HepG2 (cell line): ENCODE measurements around the gene PIM3. TPM values are rescaled to one million over a fixed set of nuclear protein-coding genes. Genes with fewer than 3 reads are reported as not detected.

Source experiments
- HIC2 ChIP-seq: sonication (generic); formaldehyde crosslinking; IDR thresholded peaks from 2 replicates; pipeline ENCODE4 v1.9.0; 2022; ENCODE audit warnings: low read depth, missing genetic modification reagents
- HOMEZ ChIP-seq: IDR thresholded peaks from 2 replicates; pipeline ENCODE4 v1.6.1; 2016; ENCODE audit warnings: low read depth
- HOXA7 ChIP-seq: sonication (generic); formaldehyde crosslinking; IDR thresholded peaks from 2 replicates; pipeline ENCODE4 v1.8.1; 2022; ENCODE audit warnings: mild to moderate bottlenecking, missing genetic modification reagents, moderate library complexity
- MYPOP ChIP-seq: sonication (generic); formaldehyde crosslinking; IDR thresholded peaks from 2 replicates; pipeline ENCODE4 v1.8.1; 2023; ENCODE audit warnings: mild to moderate bottlenecking, moderate library complexity, missing genetic modification reagents
- NCOA2 ChIP-seq: sonication (generic); formaldehyde crosslinking; IDR thresholded peaks from 2 replicates; pipeline ENCODE4 v1.8.0; 2022; ENCODE audit warnings: inconsistent platforms
- PRDM4 ChIP-seq: sonication (generic); formaldehyde crosslinking; IDR thresholded peaks from 2 replicates; pipeline ENCODE4 v1.9.0; 2021; ENCODE audit warnings: missing genetic modification reagents, borderline replicate concordance
- RFX3 ChIP-seq: IDR thresholded peaks from 2 replicates; pipeline ENCODE4 v1.6.1; 2016; ENCODE audit warnings: missing biosample characterization, missing genetic modification reagents
- TFDP1 ChIP-seq: IDR thresholded peaks from 2 replicates; pipeline ENCODE4 v1.6.1; 2016; ENCODE audit warnings: missing compliant biosample characterization, missing genetic modification reagents, borderline replicate concordance
- ZC3H13 ChIP-seq: sonication (generic); formaldehyde crosslinking; IDR thresholded peaks from 2 replicates; pipeline ENCODE4 v1.8.1; 2023; ENCODE audit warnings: mild to moderate bottlenecking, missing genetic modification reagents, moderate library complexity
- ZFP37 ChIP-seq: sonication (generic); formaldehyde crosslinking; IDR thresholded peaks from 2 replicates; pipeline ENCODE4 v1.4.0; 2020; ENCODE audit warnings: missing genetic modification reagents, borderline replicate concordance
- ZNF275 ChIP-seq: sonication (generic); formaldehyde crosslinking; IDR thresholded peaks from 2 replicates; pipeline ENCODE4 v1.8.0; 2022; ENCODE audit warnings: missing genetic modification reagents, mild to moderate bottlenecking, inconsistent platforms, borderline replicate concordance
- ZNF281 ChIP-seq: sonication (generic); formaldehyde crosslinking; IDR thresholded peaks from 2 replicates; pipeline ENCODE4 v1.4.0; 2020; ENCODE audit warnings: missing genetic modification reagents, borderline replicate concordance
- ZNF296 ChIP-seq: sonication (generic); formaldehyde crosslinking; conservative IDR thresholded peaks from 2 replicates; pipeline ENCODE4 v1.5.0; 2020; ENCODE audit warnings: mild to moderate bottlenecking, missing genetic modification reagents
- polyA plus RNA-seq, 8 experiments: library from polyadenylated mRNA; depleted of rRNA in 3 of 8; stranded (reverse) in 7 of 8; unstranded in 1 of 8; fragments of >200 nt; fragmentation: Illumina TruSeq in 4 of 8; extraction: Trizol in 4 of 8; gene quantifications; 2 replicates each; pipeline versions ENCODE4 v1.2.1 to v1.2.3, GENCODE V29; 2011 to 2016; ENCODE audit warnings: low read depth in 4 of 8, missing spikeins in 1 of 8, mixed read lengths in 1 of 8; ENCODE audit not compliant: insufficient read depth in 1 of 8
- total RNA-seq, 5 experiments: library from RNA; depleted of rRNA; stranded (reverse); fragments of >200 nt; fragmentation: Illumina TruSeq; extraction: Trizol; gene quantifications; 2 replicates each; pipeline ENCODE4 v1.2.3, GENCODE V29; 2016; ENCODE audit warnings: low read depth in 1 of 5

Gene PIM3
- total and polyA plus RNA-seq, 2 of the 13 experiments (the other 11 are each of a cell fraction or from before 2014, with no cell fraction given), result 21.6 to 31.2 TPM

- TF ChIP-seq HOMEZ (CRISPR knock-in tag) (no peak), ZFP37 (no peak), PRDM4 (CRISPR knock-in tag) (no peak), ZNF296 (no peak), NCOA2 (no peak), HIC2 (peak; percentile 13; the same call in 1 of the 2 replicates), RFX3 (CRISPR knock-in tag) (no peak), HOXA7 (no peak), MYPOP (CRISPR knock-in tag) (no peak), ZC3H13 (CRISPR knock-in tag) (0 out of 2 replicates have a peak, but pooled peaks have one; percentile 57), TFDP1 (CRISPR knock-in tag) (no peak), ZNF281 (CRISPR knock-in tag) (no peak), ZNF275 (CRISPR knock-in tag) (no peak)
Observed at GRCh38 chr22:49933236-49934159, 27.1 kb upstream of the PIM3 start (continued).
